ENCODE measurements around the gene NCEH1.
"Not testable (repeated sequence)": the region's sequence is repeated elsewhere in the genome, so short reads cannot be mapped to it uniquely, and the experiment has no call there.

NCEH1 gene, protein sequence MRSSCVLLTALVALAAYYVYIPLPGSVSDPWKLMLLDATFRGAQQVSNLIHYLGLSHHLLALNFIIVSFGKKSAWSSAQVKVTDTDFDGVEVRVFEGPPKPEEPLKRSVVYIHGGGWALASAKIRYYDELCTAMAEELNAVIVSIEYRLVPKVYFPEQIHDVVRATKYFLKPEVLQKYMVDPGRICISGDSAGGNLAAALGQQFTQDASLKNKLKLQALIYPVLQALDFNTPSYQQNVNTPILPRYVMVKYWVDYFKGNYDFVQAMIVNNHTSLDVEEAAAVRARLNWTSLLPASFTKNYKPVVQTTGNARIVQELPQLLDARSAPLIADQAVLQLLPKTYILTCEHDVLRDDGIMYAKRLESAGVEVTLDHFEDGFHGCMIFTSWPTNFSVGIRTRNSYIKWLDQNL

DNA sequence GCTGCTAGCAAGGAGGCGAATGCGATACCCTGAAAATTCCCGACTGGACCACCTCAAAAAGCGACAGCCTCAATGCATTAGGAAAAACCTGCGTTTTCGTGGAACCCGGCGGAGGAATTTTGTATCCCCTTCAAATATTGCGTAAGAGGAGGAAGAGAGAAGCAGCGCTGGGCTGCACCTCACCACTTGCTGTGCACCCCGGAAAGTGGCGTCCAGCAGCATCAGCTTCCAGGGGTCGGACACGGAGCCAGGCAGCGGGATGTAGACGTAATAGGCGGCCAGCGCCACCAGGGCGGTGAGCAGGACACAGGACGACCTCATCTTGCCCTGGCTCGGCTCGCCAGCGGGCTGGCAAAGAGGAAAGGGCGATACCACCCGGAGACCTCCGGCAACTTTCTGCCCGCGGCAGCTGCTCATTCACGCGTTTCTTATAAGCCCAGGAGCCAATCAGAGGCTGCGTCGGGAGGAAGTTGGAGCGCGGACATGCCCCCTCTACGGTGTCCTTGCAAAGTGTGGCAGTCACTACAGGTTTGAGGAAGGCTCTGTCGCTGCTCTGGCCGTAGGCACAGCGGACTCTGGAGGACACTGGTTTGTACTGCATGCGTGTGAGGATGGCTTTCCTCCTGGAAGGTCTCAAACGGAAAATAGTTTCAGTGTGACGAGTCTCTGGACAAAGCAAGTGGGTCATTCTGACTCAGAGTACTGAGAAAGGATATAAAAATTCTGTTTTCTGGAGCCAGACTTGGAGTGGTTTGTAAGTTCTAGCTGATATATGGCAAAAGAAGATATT is at the start of gene NCEH1:
TSS of gene NCEH1 (minus strand) at position 404 of the 790 bp plus-strand sequence. CDS start at position 321, 83 bp downstream.
- peak; percentile 78 to 90 for DNase-seq

DNA sequence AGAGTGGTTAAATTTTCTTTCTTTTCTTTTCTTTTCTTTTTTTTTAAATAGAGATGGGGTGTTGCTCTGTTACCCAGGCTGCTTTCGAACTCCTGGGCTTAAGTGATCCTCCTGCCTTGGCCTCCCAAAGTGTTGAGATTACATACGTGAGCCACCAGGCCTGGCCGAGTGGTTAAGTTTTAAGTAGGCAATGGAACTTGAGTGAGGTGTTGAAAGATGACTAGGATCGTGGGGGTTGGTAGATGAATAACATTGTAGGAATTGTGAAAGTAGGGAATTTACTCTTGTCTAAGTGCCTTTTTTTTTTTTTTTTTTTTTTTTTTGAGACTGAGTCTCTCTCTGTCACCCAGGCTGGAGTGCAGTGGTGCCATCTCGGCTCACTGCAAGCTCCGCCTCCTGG is 49.5 kb upstream of the NCEH1 start:
- DNase-seq = not testable (repeated sequence)

DNA sequence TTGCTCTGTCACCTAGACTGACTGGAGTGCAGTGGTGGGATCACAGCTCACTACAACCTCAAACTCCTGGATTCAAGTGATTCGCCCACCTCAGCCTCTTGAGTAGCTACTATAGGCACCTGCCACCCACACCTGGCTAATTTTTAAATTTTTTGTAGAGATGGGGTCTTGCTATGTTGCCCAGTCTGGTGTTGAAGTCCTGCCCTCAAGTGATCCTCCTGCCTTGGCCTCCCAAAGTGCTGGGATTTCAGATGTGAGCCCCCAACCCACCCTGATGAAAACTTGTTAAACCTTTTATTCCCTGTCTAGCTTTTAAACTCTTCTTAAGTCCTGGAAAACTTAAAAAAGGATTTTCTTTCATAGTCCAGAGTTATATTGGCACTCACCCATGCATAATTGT is 42.3 kb upstream of the NCEH1 start:
- no peak for DNase-seq

DNA sequence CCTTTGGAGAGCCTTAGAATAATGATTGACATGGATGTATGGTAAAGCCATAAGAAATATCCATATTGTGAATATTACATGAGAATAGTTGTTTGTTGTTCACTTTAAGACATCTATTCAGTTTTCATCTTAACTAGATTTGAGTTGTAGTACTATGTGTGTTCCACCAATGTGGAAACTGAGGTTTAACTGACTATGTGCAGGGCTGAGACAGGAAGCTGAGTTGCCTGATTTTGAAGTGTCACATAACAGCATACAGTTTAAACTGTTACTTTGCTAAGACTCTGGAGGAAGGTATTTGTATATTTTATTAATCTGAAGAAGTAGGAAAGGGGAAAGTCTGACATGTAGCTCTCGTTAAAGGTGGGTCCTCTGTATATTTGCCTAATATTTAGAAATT is 41.8 kb upstream of the NCEH1 start:
- DNase-seq = no peak

DNA sequence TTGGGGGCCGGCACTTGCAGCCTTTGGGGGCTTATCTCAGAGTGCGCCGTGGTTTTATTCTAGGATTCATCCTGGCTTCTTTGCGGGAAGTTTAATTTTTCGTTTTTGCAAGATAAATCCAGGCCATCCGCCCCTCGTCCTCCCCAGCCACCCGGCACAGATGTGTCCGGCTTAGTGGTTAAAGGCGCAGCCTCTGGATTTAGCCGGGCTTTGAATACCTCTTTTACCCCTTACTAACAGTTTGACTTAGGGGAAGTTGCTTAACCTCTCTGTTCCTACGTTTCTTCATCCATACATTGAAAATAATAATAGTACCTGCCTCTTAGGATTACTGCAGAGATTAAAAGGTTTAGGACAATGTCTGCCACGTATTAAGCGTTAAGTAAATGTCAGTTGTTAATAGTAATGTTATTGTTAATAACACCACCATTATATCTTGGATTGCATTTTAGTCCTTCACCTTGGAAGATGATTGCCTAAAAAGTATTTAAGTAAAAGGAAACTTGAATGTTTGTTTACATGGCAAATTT is 40.4 kb upstream of the NCEH1 start:
- no peak for DNase-seq

DNA sequence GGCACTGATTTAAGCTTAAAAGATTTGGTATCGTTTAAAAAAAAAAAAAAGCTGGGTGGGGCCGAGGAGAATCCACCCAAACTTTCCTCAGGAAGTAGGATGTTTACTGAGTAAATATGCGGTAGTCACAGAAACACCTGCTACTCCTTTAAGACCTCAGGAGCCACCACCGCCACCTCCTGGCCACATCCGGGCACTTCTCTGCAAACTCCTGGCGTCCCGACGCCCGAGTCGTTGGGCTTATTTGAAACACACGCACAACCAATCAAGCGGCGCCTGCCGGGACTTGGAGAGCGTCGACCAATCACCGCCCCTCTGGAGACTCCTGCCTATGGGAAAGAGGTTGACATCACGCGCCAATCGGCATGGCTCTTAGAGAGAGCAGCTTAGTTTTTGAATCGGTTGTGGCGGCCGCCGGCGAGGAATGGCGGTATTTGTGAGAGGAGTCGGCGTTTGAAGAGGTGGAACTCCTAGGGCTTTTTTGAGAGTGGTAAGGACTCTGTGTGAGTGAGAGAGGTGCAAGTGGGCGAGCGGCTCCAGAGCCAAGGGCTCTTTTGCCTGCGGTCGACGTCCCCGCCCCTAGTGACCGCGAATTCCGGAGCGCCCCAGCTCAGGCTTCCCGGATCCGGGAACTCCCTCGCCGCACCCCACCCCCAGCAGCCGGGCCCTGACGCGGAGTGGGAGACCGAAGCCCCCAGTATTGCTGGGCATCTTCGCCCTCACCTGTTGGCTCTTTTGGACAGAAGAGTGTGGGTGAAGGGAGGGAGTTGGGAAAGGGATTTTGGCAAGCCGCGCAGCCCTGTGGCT is 39.7 kb upstream of the NCEH1 start, which contains the start of gene ECT2:
TSS of gene ECT2 (plus strand) at position 359 of the 807 bp plus-strand sequence. CDS start 3,805 bp downstream, outside the sequence.
- DNase-seq = peak; percentile 90 to 95

DNA sequence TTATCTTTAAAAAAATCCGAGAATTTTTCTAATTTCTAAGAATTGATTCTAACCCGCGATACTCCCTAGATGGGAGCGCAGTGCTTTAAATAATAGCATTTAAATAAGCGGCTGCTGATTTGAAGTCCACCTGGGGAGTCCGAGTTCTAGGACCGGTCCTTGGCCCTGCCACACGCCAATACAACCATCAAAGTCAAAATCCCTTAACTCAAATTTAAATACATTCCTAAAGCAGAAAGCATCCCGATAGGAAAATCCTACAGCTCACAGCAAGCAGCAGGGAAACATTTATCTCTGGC is 39.2 kb upstream of the NCEH1 start:
- no peak for DNase-seq

DNA sequence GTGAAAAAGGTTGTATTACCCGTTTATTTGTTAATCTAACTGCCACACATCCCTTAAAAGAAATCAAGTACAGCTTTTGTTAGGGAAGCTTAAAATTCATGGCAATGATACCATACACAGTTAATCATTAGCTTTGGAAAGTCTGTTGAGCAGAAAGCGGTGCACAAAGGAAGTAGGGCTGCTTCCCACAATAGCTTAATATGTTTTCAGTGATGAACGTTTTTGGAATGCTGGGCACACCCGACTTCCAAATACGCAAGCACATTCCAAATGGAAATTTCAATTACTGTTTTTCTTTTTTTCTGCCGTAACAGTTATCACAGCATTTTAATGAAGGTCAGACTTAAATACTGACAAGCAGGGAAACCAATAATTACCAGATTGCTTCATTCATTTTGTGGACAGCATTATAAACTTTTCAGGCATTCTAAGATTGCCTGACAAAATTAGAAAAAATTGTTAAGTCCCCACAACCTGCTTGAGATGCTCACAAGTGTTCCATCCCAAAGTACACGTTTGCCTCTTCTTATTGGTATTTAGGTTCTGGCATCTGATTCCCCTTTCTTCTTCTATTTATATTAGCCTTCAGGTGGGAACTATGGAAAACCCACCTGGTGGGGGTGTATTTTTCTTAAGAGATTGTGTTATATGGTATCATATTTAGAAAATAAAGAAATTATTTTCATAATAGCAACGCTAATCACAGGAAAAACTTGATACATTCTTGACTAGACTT is 38.5 kb upstream of the NCEH1 start:
- DNase-seq = no peak

DNA sequence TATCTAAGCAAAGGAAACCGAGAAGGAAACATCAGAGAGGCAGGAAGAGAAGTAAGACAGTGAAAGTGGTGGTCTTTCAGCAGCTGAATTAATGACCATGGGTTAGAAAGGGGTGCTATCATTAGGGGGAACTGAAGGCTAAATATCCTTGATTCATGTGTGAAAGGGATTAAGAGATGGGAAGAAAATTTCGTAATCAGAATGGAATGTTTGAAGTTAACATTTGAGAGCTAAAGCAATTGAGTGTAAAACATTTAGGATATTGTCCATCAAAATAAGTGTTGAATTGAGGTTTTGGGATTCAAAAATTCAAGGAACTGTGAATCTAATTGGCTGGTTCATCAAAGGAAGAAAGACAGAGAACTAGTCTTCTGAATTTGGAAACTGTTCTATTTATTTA is 35.6 kb upstream of the NCEH1 start:
- DNase-seq = no peak

DNA sequence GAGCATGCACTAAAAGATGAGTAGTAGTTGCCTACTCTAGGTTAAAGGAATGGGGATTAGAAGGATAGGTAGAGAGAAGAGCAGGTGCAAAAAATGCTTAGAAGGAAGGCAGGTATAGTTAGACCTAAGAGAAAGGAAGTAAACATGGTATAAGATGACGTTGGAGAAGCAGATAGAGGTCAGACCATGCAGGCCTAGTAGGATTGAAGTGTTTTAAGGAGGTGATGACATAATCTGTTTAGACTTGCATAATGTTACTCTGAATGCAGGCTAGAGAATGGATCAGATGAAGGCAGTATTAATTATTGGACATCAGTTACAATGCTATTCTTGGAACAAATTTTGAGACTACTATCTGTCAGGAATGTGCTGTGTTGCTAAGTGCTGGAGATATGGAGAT is 28.6 kb upstream of the NCEH1 start:
- no peak for DNase-seq

DNA sequence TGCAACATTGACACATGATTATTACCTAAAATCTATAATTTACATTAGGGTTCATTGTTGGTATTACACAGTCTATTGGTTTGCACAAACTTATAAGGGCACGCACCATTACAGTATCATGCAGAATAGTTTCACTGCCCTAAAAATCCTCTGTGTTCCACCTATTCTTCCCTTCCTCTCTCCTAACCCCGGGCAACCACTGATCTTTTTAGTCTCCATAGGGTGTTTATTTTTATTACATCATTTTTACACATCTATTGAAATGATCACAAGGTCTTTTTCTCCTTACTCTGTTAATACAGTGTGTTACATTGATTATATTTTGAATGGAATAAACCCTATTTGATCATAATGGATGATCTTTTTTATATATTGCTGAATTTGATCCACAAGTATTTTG is 24.1 kb upstream of the NCEH1 start:
- DNase-seq = no peak

DNA sequence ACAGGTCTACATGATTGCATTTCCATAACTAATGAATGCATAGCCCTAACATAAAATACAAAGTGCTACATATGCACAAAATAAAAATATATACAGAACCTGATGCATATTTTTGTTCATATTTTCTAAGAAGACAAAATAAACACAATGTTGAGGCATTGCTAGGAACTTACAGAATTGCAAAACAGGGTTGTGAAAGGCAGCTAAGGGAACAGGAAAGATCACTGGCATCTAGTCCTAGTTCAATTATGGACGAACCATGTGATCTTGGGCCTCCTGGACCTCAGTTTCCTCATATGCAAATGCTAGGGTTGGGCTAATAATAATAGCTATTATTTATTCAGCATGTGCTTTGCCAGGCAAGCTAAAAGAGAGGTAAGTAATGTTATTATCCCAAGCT is 15.5 kb upstream of the NCEH1 start:
- DNase-seq = no peak

DNA sequence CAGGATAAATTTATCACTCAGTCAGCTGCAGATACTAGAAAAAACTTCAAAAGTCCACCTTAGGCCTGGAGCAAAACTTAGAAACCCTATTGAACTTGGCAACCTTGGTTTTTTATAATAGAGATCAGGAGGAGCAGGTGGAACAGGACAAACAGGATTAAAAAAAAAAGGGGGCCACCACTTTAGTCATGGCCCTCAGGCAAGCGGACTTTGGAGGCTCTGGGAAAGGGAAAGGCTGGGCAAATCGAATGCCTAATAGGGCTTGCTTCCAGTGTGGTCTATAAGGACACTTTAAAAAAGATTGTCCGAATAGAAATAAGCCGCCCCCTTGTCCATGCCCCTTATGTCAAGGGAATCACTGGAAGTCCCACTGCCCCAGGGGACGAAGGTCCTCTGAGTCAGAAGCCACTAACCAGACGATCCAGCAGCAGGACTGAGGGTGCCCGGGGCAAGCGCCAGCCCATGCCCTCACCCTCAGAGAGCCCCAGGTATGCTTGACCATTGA is 11.7 kb upstream of the NCEH1 start:
- not testable (repeated sequence) for DNase-seq

DNA sequence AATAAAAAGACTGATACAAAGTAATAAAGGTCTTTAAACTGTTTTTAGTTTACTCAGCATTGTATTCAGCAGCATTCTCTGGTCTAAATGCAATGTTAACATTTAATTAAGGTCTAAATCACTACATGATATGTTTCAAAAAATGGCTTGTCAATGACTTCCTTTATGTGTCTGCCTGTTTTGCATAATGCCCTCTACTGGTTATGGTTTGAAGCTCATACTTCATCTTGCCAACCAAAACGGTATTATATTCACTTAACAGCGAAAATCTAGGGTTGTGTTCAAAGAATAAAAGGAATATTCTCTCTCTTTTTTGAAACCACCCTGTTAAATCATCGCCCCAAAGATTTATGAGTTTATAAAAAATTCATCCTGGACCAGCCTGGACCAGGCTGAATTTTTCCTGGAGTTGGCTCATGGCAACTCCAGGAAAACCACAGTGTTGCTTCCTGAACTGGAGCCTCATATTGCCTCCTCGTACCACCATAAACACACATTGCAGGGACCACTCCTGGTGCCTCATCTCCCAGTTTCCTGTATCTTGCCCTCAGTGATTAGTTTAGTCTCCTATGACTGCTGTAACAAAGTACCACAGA is 6.7 kb upstream of the NCEH1 start:
- DNase-seq = no peak

DNA sequence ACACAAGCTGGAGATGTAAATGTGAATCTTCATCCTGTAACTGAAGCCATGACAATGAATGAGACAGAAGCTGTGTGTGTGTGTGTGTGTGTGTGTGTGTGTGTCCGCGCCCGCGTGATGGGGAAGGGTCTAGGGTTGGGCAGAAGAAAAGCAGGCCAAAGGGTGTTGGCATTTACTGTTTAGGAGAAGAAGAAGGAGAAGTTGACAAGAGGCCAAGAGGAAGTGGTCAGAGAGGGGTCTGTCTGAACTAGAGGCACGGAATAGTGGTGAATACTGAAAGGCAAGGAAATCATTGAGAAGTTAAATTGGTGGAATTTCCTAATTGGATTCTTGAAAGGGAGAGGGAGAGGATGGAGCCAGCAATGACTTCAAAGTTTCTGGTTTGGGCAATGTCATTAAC is 5.6 kb upstream of the NCEH1 start:
- no peak for DNase-seq

DNA sequence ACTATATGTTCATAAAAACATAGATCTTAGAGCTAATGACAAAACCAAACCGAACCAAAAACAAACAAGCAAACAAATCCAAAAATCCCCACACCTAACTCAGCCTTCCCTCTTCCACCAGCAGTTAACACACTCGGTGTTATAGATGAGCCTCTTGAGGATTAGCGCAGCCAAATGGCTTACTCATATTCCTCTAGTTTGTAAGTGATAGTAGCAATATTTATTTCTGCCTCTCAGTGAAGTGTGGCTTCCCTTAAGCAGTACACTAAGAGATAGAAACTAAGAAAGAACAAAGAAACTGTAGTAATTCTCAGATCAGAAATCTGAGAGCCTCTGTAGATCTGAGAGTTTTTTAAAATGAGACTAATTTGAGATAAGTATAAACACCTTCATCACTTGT is 2.4 kb upstream of the NCEH1 start:
- no peak for DNase-seq

DNA sequence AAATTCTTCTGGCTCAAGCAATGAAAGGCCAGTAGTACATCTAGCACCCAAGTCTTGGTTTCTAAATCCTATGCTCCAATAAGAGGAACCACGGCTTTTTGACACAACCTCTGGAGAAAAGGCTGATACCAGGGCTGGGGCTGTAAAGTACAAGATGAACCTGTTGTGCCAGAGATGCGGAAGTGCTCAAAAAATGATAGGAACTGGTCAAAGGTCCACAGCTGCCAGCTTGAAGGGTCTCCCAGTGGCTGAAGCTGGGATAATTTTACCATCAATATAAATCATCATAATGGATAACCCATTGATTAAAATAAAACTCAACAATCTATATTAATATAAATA is 558 bp upstream of the NCEH1 start:
- DNase-seq = no peak

DNA sequence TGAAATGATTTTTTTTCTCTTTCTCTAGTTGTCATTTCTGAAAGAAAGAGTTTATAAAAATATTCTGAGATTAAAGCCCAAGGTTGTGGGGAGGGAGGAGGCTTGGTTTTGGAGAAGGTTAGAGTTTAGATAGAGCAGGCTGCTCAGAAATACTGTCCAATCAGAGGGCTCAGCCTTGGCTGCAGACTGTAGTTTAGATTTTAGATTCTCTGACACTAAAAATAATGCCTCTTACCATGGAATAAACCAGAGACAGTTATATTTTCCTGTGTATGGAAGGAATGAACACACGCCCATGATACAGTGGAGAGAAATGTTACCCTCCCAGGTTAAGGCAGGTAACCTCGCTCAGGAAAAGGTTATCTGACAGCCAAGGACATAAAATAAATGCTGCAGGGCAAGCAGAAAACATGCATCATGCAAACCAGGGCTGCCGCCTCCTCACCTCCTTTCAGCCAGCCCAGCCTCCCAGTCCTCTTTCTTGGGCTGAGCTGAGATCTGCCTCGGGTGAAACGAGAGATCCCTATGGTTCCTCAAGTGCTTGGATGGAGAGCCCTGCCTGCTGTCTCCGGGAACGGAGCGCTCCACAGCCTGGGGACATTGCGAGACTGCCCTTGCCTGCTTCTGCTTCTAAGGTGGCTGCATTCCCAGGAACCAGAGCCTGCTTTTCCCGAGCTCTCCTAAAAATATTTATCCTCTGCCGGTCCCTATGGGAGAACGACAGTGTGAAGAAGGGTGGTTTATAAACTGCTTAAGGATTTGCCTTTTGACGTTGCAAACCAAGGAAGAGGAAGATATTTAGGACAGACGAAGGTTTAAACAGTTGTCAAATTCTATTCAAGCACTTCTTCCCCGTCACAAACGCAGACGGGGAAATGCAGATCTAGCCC is 848 bp downstream of the NCEH1 start:
- peak in 1 of 2 experiments; percentile 38 for DNase-seq

DNA sequence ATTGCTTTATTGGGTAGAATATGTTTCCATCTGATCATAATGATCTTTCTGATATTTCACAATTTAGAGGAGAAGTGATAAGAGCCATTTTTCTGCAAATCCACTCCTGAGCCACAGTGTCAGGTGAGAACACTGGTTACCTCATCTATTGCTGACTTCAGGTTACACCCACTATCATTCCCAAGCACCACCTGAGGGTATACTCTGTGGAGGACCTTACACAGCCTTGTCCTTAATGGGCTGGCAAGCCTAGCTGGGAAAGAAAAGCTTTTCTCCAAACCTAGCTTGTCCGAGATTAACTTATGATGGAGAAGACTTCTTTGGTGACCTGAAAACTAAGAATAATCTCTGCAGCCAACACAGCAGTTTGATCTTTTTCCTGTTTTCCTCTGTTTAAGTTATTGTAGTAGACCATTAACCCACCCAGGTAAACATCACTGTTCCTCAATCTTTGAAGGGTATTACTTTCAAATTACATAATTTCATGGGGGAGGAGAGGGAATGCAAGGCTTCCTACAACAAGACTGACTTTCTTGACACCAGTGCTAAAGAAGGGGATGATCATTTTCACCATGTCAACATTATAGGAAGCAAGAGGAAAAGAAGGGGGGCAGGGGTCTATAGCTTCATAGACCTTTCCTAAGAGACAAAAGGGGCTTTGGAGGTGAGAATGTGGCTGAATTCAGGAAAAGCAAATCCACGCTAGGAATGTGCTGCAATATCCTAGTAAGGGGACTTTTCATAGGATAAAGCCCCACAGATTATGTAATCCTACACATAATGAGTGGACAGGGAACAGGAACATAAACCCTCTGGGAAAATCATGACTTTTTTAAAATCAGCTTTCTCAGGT is 1.7 kb downstream of the NCEH1 start:
- DNase-seq = no peak

DNA sequence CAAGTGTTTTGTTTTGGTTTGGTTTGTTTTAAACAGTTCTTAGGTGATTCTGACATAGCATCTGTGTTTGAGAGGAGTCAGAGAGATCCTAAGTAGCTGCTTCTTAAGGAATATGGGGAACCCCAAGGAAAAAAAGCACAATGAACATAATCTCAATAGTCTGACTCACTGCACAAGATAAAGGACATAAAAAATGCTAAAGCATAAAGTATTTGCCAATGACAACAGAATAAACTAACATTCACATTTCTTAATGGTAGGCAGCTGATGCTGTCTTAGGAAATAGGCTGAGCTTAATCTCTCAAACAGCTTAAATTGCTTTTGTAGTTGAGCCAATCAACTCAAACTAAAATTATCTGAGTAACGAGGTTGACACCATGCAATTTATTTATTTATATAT is 2.9 kb downstream of the NCEH1 start:
- no peak for DNase-seq
